ENCODE results near the gene PHF20.

Gene PHF20

GRCh38 chr20:35735826-35736470 is 35.9 kb upstream of the PHF20 start:
- no peak overlapping the region for H3K27ac ChIP-seq
- no peak for TF ChIP-seq CTCF (conservative IDR thresholded peaks at IDR 0.05)

GRCh38 chr20:35737865-35738333 is 33.9 kb upstream of the PHF20 start:
- no peak overlapping the region for H3K27ac ChIP-seq
- no peak for TF ChIP-seq CTCF (conservative IDR thresholded peaks at IDR 0.05)

GRCh38 chr20:35738410-35739179 is 33.2 kb upstream of the PHF20 start:
- no peak overlapping the region for H3K27ac ChIP-seq
- no peak for TF ChIP-seq CTCF (conservative IDR thresholded peaks at IDR 0.05)

- peak overlapping the region; percentile 100 for H3K27ac ChIP-seq
These were observed 32.3 kb upstream of the PHF20 start for GRCh38 chr20:35739294-35740163.

GRCh38 chr20:35741892-35742740 is 29.7 kb upstream of the PHF20 start, which contains the start of gene RBM39:
RBM39 (minus strand) TSS chr20:35742260; CDS start chr20:35740874, 1,386 bp downstream.
- peak within 1 kb of the TSS; percentile 100 for H3K27ac ChIP-seq
- TF ChIP-seq CTCF (conservative IDR thresholded peaks at IDR 0.05), result peak; percentile 35

More at GRCh38 chr20:35739294-35740163, 32.3 kb upstream of the PHF20 start:
- TF ChIP-seq CTCF (conservative IDR thresholded peaks at IDR 0.05), result peak; percentile 54

GRCh38 chr20:35742741-35743523 is 28.9 kb upstream of the PHF20 start:
- no peak for TF ChIP-seq CTCF (conservative IDR thresholded peaks at IDR 0.05)
- H3K27ac ChIP-seq, result peak overlapping the region; percentile 100
